ENCODE results near the gene FPR3. TPM values are rescaled to one million over a fixed set of nuclear protein-coding genes. Genes with fewer than 3 reads are reported as not detected.
"Not testable (repeated sequence)": the region's sequence is repeated elsewhere in the genome, so short reads cannot be mapped to it uniquely, and the experiment has no call there.

FPR3 gene
- total RNA-seq (2014; rRNA removed; shearing (Covaris generic)): not detected in 2 replicates
- polyA plus RNA-seq (2014; cell fraction: nucleus; rRNA removed): not detected in 2 replicates

- DNase-seq (ENCODE audit: extremely low read depth, low read depth): no peak
Measured at GRCh38 chr19:51794885-51795490, at the start of gene FPR3. TSS of gene FPR3 (plus strand) at chr19:51795157. CDS start at chr19:51823749, 28,592 bp downstream.

- no peak for DNase-seq (ENCODE audit: extremely low read depth, low read depth)
Measured at GRCh38 chr19:51746731-51747130, 48.2 kb upstream of the FPR3 start.

- no peak for DNase-seq (ENCODE audit: extremely low read depth, low read depth)
Measured at GRCh38 chr19:51749979-51750378, 45.0 kb upstream of the FPR3 start.

- DNase-seq (ENCODE audit: extremely low read depth, low read depth): no peak
Measured at GRCh38 chr19:51750400-51751094, 44.4 kb upstream of the FPR3 start.

GRCh38 chr19:51751655-51752054, 43.3 kb upstream of the FPR3 start, which contains the start of gene FPR1:
TSS of gene FPR1 (minus strand) at chr19:51751878. CDS start at chr19:51746994, 4,884 bp downstream.
- DNase-seq (ENCODE audit: extremely low read depth, low read depth): no peak

GRCh38 chr19:51754109-51754508, 40.8 kb upstream of the FPR3 start:
- DNase-seq (ENCODE audit: extremely low read depth, low read depth): no peak

- DNase-seq (ENCODE audit: extremely low read depth, low read depth): no peak
Measured at GRCh38 chr19:51754770-51755169, 40.2 kb upstream of the FPR3 start.

GRCh38 chr19:51755571-51755970, 39.4 kb upstream of the FPR3 start:
- no peak for DNase-seq (ENCODE audit: extremely low read depth, low read depth)

GRCh38 chr19:51760697-51761356, 34.1 kb upstream of the FPR3 start, which contains the start of gene FPR2:
TSS of gene FPR2 (plus strand) at chr19:51761180. CDS start at chr19:51768659, 7,479 bp downstream.
- no peak for DNase-seq (ENCODE audit: extremely low read depth, low read depth)

- no peak for DNase-seq (ENCODE audit: extremely low read depth, low read depth)
Measured at GRCh38 chr19:51761696-51762095, 33.3 kb upstream of the FPR3 start.

- DNase-seq (ENCODE audit: extremely low read depth, low read depth): no peak
Measured at GRCh38 chr19:51765086-51765485, 29.9 kb upstream of the FPR3 start.

GRCh38 chr19:51766461-51766860, 28.5 kb upstream of the FPR3 start:
- no peak for DNase-seq (ENCODE audit: extremely low read depth, low read depth)

- no peak for DNase-seq (ENCODE audit: extremely low read depth, low read depth)
Measured at GRCh38 chr19:51771376-51772130, 23.4 kb upstream of the FPR3 start.

- DNase-seq (ENCODE audit: extremely low read depth, low read depth): no peak
Measured at GRCh38 chr19:51772977-51773376, 22.0 kb upstream of the FPR3 start.

- not testable (repeated sequence) for DNase-seq (ENCODE audit: extremely low read depth, low read depth)
Measured at GRCh38 chr19:51776561-51776960, 18.4 kb upstream of the FPR3 start.

GRCh38 chr19:51777570-51778462, 17.1 kb upstream of the FPR3 start:
- peak; percentile 70 for DNase-seq (ENCODE audit: extremely low read depth, low read depth)

GRCh38 chr19:51779181-51779580, 15.8 kb upstream of the FPR3 start:
- DNase-seq (ENCODE audit: extremely low read depth, low read depth): no peak

GRCh38 chr19:51779703-51780102, 15.3 kb upstream of the FPR3 start:
- DNase-seq (ENCODE audit: extremely low read depth, low read depth): no peak

- DNase-seq (ENCODE audit: extremely low read depth, low read depth): no peak
Measured at GRCh38 chr19:51780270-51780669, 14.7 kb upstream of the FPR3 start.

GRCh38 chr19:51781999-51782398, 13.0 kb upstream of the FPR3 start:
- no peak for DNase-seq (ENCODE audit: extremely low read depth, low read depth)
